Left lung (tissue), 10 donors: Measurements from ENCODE around the gene GALNT2. TPM values are rescaled to one million over a fixed set of nuclear protein-coding genes. Genes with fewer than 3 reads are reported as not detected.

Source experiments
- ATAC-seq: fragments of 200-7000 bp; cut with Tn5 transposase; one replicate; pipeline ENCODE4 v1.9.1; 2020; ENCODE audit warnings: moderate library complexity
- DNase-seq, 4 donors: peaks; one replicate each; pipeline ENCODE4 v3.0.0-alpha.2; 2013 to 2020
- H3K27ac ChIP-seq, 2 donors: fragments of 200-600 bp; sonication (generic) in 1 of 2; one replicate each; pipeline versions ENCODE4 v1.5.0 to v1.8.0; 2020 to 2021
- H3K27me3 ChIP-seq, 2 donors: fragments of 200-600 bp; sonication (generic) in 1 of 2; one replicate each; pipeline versions ENCODE4 v1.5.0 to v1.8.0; 2020 to 2021
- H3K36me3 ChIP-seq, 2 donors: fragments of 200-600 bp; sonication (generic) in 1 of 2; one replicate each; pipeline versions ENCODE4 v1.5.0 to v1.8.0; 2020 to 2021
- H3K4me1 ChIP-seq, 2 donors: fragments of 200-600 bp; one replicate each; pipeline ENCODE4 v1.8.0; 2021
- H3K4me3 ChIP-seq, 2 donors: fragments of 200-600 bp; sonication (generic) in 1 of 2; one replicate each; pipeline versions ENCODE4 v1.5.0 to v1.8.0; 2020 to 2021; ENCODE audit warnings: mild to moderate bottlenecking in 1 of 2
- H3K9me3 ChIP-seq, 2 donors: fragments of 200-600 bp; sonication (generic) in 1 of 2; one replicate each; pipeline versions ENCODE4 v1.5.0 to v1.8.0; 2020 to 2021
- intact Hi-C, 2 donors: fragments of 100-400 bp; cut with DNase I; formaldehyde crosslinking; loops; one replicate each; pipeline versions ENCODE4 v1.11.2 to v1.14.2; 2022
- polyA plus RNA-seq, 6 donors: library from polyadenylated mRNA; unstranded; fragments of 120-200 nt; gene quantifications; one replicate each; pipeline ENCODE4 v1.2.1, GENCODE V29; 2013; ENCODE audit not compliant: insufficient read length in 6 of 6
- total RNA-seq, 2 donors: library from RNA; stranded (reverse); fragmentation: NEBNext Ultra II Directional; extraction: Animal tissue kit (Norgen Biotek cat#: 25700); gene quantifications; one replicate each; pipeline ENCODE4 v1.2.1, GENCODE V29; 2021
- TF ChIP-seq, protein P1 (sequence below), 2 donors: fragments of 200-600 bp; sonication (generic) in 1 of 2; IDR thresholded peaks; one replicate each; pipeline versions ENCODE4 v1.5.0 to v1.8.0; 2021; ENCODE audit warnings: antibody characterized with exemption in 2 of 2
- donor health status: DM: no; HTN: yes; CAD: no.
- donor health status: DM: no; HTN: no; CAD: no.

Gene GALNT2
- total and polyA plus RNA-seq, 8 donors = 27.6 to 114 (median 40.0) TPM

DNA sequence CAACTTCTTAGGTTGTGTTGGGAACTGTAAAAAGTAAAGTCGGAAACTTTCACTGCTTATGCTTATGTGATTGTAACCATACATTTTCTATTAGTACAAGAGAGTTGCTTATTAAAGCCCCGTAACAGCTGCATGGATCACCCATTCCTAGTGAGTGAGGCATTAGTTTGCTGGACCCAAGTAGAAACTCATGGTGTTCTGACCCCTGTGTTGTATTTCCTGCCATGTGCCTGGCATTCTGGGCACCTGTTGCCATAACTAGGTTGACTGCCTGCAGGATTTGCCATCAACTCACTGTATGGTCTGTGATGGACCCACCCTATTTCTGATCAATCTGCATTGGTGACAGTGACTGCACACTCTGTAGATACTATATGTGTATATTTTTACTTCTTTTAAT, 186.1 kb downstream of the GALNT2 start:
- Histone ChIP-seq H3K27me3 (no peaks in the 10 kb centered on the region), H3K4me3 (no peak overlapping the region), H3K27ac (no peak overlapping the region), H3K9me3 (no peaks in the 10 kb centered on the region), H3K36me3 (peaks cover 0 to 97% of the 10 kb centered on the region in 2 donors), H3K4me1 (no peaks in the 10 kb centered on the region)
- no peak for ATAC-seq
- no peak for DNase-seq
- TF ChIP-seq, protein P1, sequence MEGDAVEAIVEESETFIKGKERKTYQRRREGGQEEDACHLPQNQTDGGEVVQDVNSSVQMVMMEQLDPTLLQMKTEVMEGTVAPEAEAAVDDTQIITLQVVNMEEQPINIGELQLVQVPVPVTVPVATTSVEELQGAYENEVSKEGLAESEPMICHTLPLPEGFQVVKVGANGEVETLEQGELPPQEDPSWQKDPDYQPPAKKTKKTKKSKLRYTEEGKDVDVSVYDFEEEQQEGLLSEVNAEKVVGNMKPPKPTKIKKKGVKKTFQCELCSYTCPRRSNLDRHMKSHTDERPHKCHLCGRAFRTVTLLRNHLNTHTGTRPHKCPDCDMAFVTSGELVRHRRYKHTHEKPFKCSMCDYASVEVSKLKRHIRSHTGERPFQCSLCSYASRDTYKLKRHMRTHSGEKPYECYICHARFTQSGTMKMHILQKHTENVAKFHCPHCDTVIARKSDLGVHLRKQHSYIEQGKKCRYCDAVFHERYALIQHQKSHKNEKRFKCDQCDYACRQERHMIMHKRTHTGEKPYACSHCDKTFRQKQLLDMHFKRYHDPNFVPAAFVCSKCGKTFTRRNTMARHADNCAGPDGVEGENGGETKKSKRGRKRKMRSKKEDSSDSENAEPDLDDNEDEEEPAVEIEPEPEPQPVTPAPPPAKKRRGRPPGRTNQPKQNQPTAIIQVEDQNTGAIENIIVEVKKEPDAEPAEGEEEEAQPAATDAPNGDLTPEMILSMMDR (IDR thresholded peaks at IDR 0.05) = no peak
- intact Hi-C loops = no loop called here

DNA sequence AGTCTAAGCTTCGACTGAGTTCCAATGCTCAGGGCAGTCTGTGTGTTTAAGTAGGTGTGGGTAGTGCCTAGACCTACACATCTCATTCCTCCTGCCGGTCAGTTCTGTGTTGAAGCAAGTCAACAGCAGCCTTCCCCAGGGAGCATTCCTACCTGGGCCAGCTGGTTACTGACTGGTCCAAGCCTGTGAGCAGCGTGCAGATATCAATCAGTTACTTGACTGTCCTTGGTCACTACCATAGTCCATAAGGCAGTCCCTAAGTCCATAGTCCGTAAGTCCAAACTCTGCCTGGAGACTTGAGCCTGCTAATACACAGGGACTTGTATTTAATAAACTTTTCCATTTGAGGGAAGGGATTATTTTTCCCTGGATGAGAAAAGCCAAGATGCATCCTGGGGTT, 187.2 kb downstream of the GALNT2 start:
- H3K27ac ChIP-seq = no peak overlapping the region
- H3K27me3 ChIP-seq = no peaks in the 10 kb centered on the region
- TF ChIP-seq, protein P1 (IDR thresholded peaks at IDR 0.05) = no peak
- H3K36me3 ChIP-seq = peaks cover 0 to 97% of the 10 kb centered on the region in 2 donors
- ATAC-seq = no peak
- no peaks in the 10 kb centered on the region for H3K9me3 ChIP-seq
- DNase-seq = no peak
- H3K4me1 ChIP-seq = no peaks in the 10 kb centered on the region
- no peak overlapping the region for H3K4me3 ChIP-seq
- intact Hi-C loops = no loop called here

DNA sequence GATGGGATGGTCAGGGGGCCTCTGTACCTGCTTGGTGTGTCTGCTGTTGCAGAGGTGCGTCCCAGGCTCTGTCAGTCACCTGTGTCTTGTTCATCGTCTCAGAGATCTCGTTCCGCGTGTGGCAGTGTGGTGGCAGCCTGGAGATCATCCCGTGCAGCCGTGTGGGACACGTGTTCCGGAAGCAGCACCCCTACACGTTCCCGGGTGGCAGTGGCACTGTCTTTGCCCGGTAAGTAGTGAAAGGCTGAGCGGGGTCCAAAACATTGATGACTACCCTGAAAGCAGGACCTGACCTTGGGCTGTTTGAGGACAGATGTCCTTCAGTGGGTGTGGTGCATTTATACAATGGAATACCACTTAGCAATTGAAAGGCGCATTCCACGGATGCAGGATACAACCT, 188.1 kb downstream of the GALNT2 start:
- ATAC-seq (no peak), DNase-seq (no peak)
- TF ChIP-seq, protein P1 (IDR thresholded peaks at IDR 0.05) = no peak
- intact Hi-C loops = no loop called here
- H3K36me3 ChIP-seq = peaks cover 0 to 92% of the 10 kb centered on the region in 2 donors
- no peaks in the 10 kb centered on the region for H3K4me1 ChIP-seq
- H3K27me3 ChIP-seq = no peaks in the 10 kb centered on the region
- no peak overlapping the region for H3K4me3 ChIP-seq
- H3K27ac ChIP-seq = no peak overlapping the region
- H3K9me3 ChIP-seq = no peaks in the 10 kb centered on the region

DNA sequence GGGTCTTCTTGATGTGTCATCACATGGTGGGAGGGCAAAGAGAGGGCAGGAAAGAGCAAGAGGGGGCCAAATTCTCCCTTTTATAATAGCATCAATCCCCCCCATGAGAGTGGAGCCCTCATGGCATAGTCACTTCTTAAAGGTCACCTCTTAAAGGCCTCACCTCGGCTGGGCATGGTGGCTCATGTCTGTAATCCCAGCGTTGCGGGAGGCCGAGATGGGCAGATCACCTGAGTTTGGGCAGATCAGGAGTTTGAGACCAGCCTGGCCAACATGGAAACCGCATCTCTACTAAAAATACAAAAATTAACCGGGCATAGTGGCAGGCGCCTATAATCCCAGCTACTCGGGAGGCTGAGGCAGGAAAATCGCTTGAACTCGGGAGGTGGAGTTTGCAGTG, 189.0 kb downstream of the GALNT2 start:
- DNase-seq (no peak), ATAC-seq (no peak)
- H3K36me3 ChIP-seq = peaks cover 0 to 85% of the 10 kb centered on the region in 2 donors
- no peak overlapping the region for H3K27ac ChIP-seq
- H3K4me3 ChIP-seq = no peak overlapping the region
- TF ChIP-seq, protein P1 (IDR thresholded peaks at IDR 0.05) = no peak
- H3K27me3 ChIP-seq = no peaks in the 10 kb centered on the region
- intact Hi-C loops = no loop called here
- H3K4me1 ChIP-seq = no peaks in the 10 kb centered on the region
- H3K9me3 ChIP-seq = no peaks in the 10 kb centered on the region

- Histone ChIP-seq H3K27me3 (no peaks in the 10 kb centered on the region), H3K4me3 (no peak overlapping the region), H3K9me3 (no peaks in the 10 kb centered on the region), H3K4me1 (no peaks in the 10 kb centered on the region), H3K27ac (no peak overlapping the region), H3K36me3 (peaks cover 0 to 82% of the 10 kb centered on the region in 2 donors)
- DNase-seq (no peak), ATAC-seq (no peak)
- intact Hi-C loops = no loop called here
- TF ChIP-seq, protein P1 (IDR thresholded peaks at IDR 0.05) = no peak
Measured at GRCh38 chr1:230256896-230257295, 189.9 kb downstream of the GALNT2 start.
